ENCODE results near the gene GTF3A. TPM values are rescaled to one million over a fixed set of nuclear protein-coding genes. Genes with fewer than 3 reads are reported as not detected.

Gene GTF3A
- total RNA-seq, 1 experiment from 2014 or later = 88.7 TPM

GRCh38 chr13:27428160-27428559 lies 3.7 kb downstream of the GTF3A start:
- H3K36me3 Mint-ChIP-seq = peaks cover 41% of the 10 kb centered on the region
- H3K27me3 Mint-ChIP-seq (ENCODE audit: low read depth) = peaks cover 7% of the 10 kb centered on the region
- no peaks in the 10 kb centered on the region for H3K9me3 Mint-ChIP-seq
- H3K4me1 Mint-ChIP-seq = peaks cover 21% of the 10 kb centered on the region
- H3K4me3 Mint-ChIP-seq = no peak overlapping the region
- no peak overlapping the region for H3K27ac Mint-ChIP-seq
- ChIA-PET CTCF (interaction anchor here (0.9 to 4.7 kb wide), 2 partner anchors 56 to 66 kb away, joined by 3 to 57 read pairs; no protein-coding TSS in a partner anchor), POLR2A (no interaction called here)
- TF ChIP-seq RELA (CRISPR knock-in tag; IDR thresholded peaks at IDR 0.05; ENCODE audit: borderline replicate concordance) = no peak
- no peak for ATAC-seq
- DNase-seq (ENCODE audit: low spot score) = no peak

GRCh38 chr13:27432180-27432579 lies 7.8 kb downstream of the GTF3A start:
- peaks cover 67% of the 10 kb centered on the region for H3K36me3 Mint-ChIP-seq
- no peaks in the 10 kb centered on the region for H3K27me3 Mint-ChIP-seq (ENCODE audit: low read depth)
- no peaks in the 10 kb centered on the region; the same call in 1 of the 2 replicates for H3K9me3 Mint-ChIP-seq
- no peak for TF ChIP-seq ZNF281 (CRISPR knock-in tag; IDR thresholded peaks at IDR 0.05)
- no peak for TF ChIP-seq TCF7 (CRISPR knock-in tag; IDR thresholded peaks at IDR 0.05; ENCODE audit: low read depth)
- no peak for TF ChIP-seq ESRRA (CRISPR knock-in tag; IDR thresholded peaks at IDR 0.05; ENCODE audit: borderline replicate concordance)
- no peak for TF ChIP-seq HMGXB4 (CRISPR knock-in tag; IDR thresholded peaks at IDR 0.05)
- TF ChIP-seq FOXP1 (CRISPR knock-in tag; IDR thresholded peaks at IDR 0.05; ENCODE audit: borderline replicate concordance) = no peak
- TF ChIP-seq AFF4 (CRISPR knock-in tag; IDR thresholded peaks at IDR 0.05; ENCODE audit: borderline replicate concordance) = no peak
- TF ChIP-seq NFE2L1 (CRISPR knock-in tag; IDR thresholded peaks at IDR 0.05) = no peak
- no peak for TF ChIP-seq GABPB1 (CRISPR knock-in tag; IDR thresholded peaks at IDR 0.05)
- no peak for TF ChIP-seq ZSCAN18 (CRISPR knock-in tag; IDR thresholded peaks at IDR 0.05)
- TF ChIP-seq ZNF219 (CRISPR knock-in tag; IDR thresholded peaks at IDR 0.05; ENCODE audit: borderline replicate concordance) = no peak
- no peak for TF ChIP-seq ZNF396 (CRISPR knock-in tag; IDR thresholded peaks at IDR 0.05; ENCODE audit: borderline replicate concordance)
- TF ChIP-seq ATF3 (CRISPR knock-in tag; conservative IDR thresholded peaks at IDR 0.05) = no peak
- TF ChIP-seq ZNF512 (CRISPR knock-in tag; IDR thresholded peaks at IDR 0.05; ENCODE audit: borderline replicate concordance) = no peak
- TF ChIP-seq IRF2 (CRISPR knock-in tag; IDR thresholded peaks at IDR 0.05; ENCODE audit: borderline replicate concordance, low read depth) = no peak
- TF ChIP-seq NFYB (CRISPR knock-in tag; conservative IDR thresholded peaks at IDR 0.05; ENCODE audit: low read depth) = no peak
- TF ChIP-seq ZNF232 (CRISPR knock-in tag; IDR thresholded peaks at IDR 0.05) = no peak
- no peak for TF ChIP-seq USF1 (CRISPR knock-in tag; IDR thresholded peaks at IDR 0.05)
- no peak for TF ChIP-seq ZBTB21 (CRISPR knock-in tag; IDR thresholded peaks at IDR 0.05; ENCODE audit: borderline replicate concordance)
- no peak for TF ChIP-seq CBFB (CRISPR knock-in tag; IDR thresholded peaks at IDR 0.05; ENCODE audit: low read depth)
- ChIA-PET CTCF (no interaction called here), POLR2A (no interaction called here)
- no peaks in the 10 kb centered on the region for H3K4me1 Mint-ChIP-seq
- no peak overlapping the region for H3K4me3 Mint-ChIP-seq
- H3K27ac Mint-ChIP-seq = no peak overlapping the region
- no peak for ATAC-seq
- no peak for DNase-seq (ENCODE audit: low spot score)

Data from WTC11 (cell line).